SU-DHL-6 (cell line): ENCODE results near the gene BLM.

Experiments used
- H2AFZ ChIP-seq: fragments of 200-600 bp; sonication (generic); 2 replicates; pipeline ENCODE4 v1.6.1; 2014; ENCODE audit warnings: low read depth, mild to moderate bottlenecking, moderate library complexity, mixed read lengths, antibody characterized with exemption, low read length; ENCODE audit not compliant: severe bottlenecking
- H3F3A ChIP-seq: fragments of 200-600 bp; shearing (Covaris generic); 2 replicates; pipeline ENCODE4 v1.6.0; 2016; ENCODE audit warnings: antibody characterized with exemption, mild to moderate bottlenecking; ENCODE audit not compliant: insufficient read depth
- H3K27ac ChIP-seq: fragments of 200-600 bp; sonication (generic); 2 replicates; pipeline ENCODE4 v1.5.1; 2016; ENCODE audit warnings: low read depth, mild to moderate bottlenecking, low read length, moderate library complexity, mixed read lengths
- H3K27me3 ChIP-seq: fragments of 200-600 bp; sonication (generic), shearing (Covaris generic); 2 replicates; pipeline ENCODE4 v1.6.0; 2014; ENCODE audit warnings: mild to moderate bottlenecking, low read length
- H3K36me3 ChIP-seq: fragments of 200-600 bp; sonication (generic); 2 replicates; pipeline ENCODE4 v1.6.1; 2014; ENCODE audit warnings: mild to moderate bottlenecking, low read length, mixed read lengths
- H3K4me2 ChIP-seq: fragments of 300-600, 200-600 bp; shearing (Covaris generic), sonication (generic); 2 replicates; pipeline ENCODE4 v1.6.0; 2014; ENCODE audit warnings: low read length, low read depth, mild to moderate bottlenecking; ENCODE audit not compliant: poor library complexity, severe bottlenecking
- H3K4me3 ChIP-seq: fragments of 200-600 bp; sonication (generic); 2 replicates; pipeline ENCODE4 v1.5.1; 2014; ENCODE audit warnings: antibody characterized with exemption, low read length, mild to moderate bottlenecking, mixed read lengths; ENCODE audit not compliant: insufficient read depth, poor library complexity, severe bottlenecking
- H3K79me2 ChIP-seq: fragments of 200-600 bp; sonication (generic); 2 replicates; pipeline ENCODE4 v1.6.1; 2014; ENCODE audit warnings: mild to moderate bottlenecking, low read length, moderate library complexity; ENCODE audit not compliant: insufficient read depth
- H3K9ac ChIP-seq: fragments of 200-600 bp; sonication (generic); 2 replicates; pipeline ENCODE4 v1.7.0; 2014; ENCODE audit warnings: mild to moderate bottlenecking, low read length
- H3K9me2 ChIP-seq: fragments of 200-600 bp; sonication (generic); replicated peaks from 2 replicates; pipeline ENCODE4 v1.6.1; 2014; ENCODE audit warnings: low read length; ENCODE audit not compliant: insufficient read depth
- H3K9me3 ChIP-seq: fragments of 200-600 bp; sonication (generic); 2 replicates; pipeline ENCODE4 v1.6.1; 2014; ENCODE audit warnings: low read length, mixed read lengths; ENCODE audit not compliant: insufficient read depth
- H4K20me1 ChIP-seq: fragments of 200-600 bp; sonication (generic); 2 replicates; pipeline ENCODE4 v1.6.1; 2014; ENCODE audit warnings: low read depth, mild to moderate bottlenecking, antibody characterized with exemption, low read length, moderate library complexity, mixed read lengths
- CTCF ChIP-seq: fragments of 200-600 bp; sonication (generic); IDR thresholded peaks from one replicate; pipeline ENCODE4 v1.5.1; 2017; ENCODE audit warnings: antibody characterized with exemption, mild to moderate bottlenecking, low read length, moderate library complexity; ENCODE audit not compliant: insufficient read depth, poor library complexity, severe bottlenecking
- EZH2phosphoT487 ChIP-seq: fragments of 200-600 bp; sonication (generic), shearing (Covaris generic); conservative IDR thresholded peaks from 2 replicates; pipeline ENCODE4 v1.6.1; 2018; ENCODE audit warnings: mild to moderate bottlenecking, antibody characterized with exemption, low read length, moderate library complexity, mixed read lengths

The BLM gene

GRCh38 chr15:90674476-90674875, 42.7 kb upstream of the BLM start:
- H3K4me2 ChIP-seq, result no peak overlapping the region
- no peaks in the 10 kb centered on the region for H3K9me2 ChIP-seq
- H3K36me3 ChIP-seq, result no peaks in the 10 kb centered on the region
- H4K20me1 ChIP-seq, result no peaks in the 10 kb centered on the region; the same call in 1 of the 2 replicates
- H3K79me2 ChIP-seq, result no peaks in the 10 kb centered on the region
- H3K9me3 ChIP-seq, result no peaks in the 10 kb centered on the region
- no peaks in the 10 kb centered on the region for H3F3A ChIP-seq
- no peak overlapping the region for H2AFZ ChIP-seq
- H3K27me3 ChIP-seq, result no peaks in the 10 kb centered on the region
- no peak overlapping the region for H3K4me3 ChIP-seq
- TF ChIP-seq EZH2phosphoT487, result no peak
- TF ChIP-seq CTCF, result no peak
- no peak overlapping the region for H3K27ac ChIP-seq
- no peak overlapping the region for H3K9ac ChIP-seq

- no peak overlapping the region for H3K9ac ChIP-seq
- H3K9me2 ChIP-seq, result no peaks in the 10 kb centered on the region
- no peak overlapping the region for H2AFZ ChIP-seq
- no peak overlapping the region for H3K4me3 ChIP-seq
- no peaks in the 10 kb centered on the region for H3K27me3 ChIP-seq
- TF ChIP-seq EZH2phosphoT487 (no peak), CTCF (no peak)
- no peaks in the 10 kb centered on the region for H3F3A ChIP-seq
- H3K9me3 ChIP-seq, result no peaks in the 10 kb centered on the region
- no peaks in the 10 kb centered on the region for H3K36me3 ChIP-seq
- H3K27ac ChIP-seq, result no peak overlapping the region
- no peak overlapping the region for H3K4me2 ChIP-seq
- H4K20me1 ChIP-seq, result no peaks in the 10 kb centered on the region; the same call in 1 of the 2 replicates
- H3K79me2 ChIP-seq, result no peaks in the 10 kb centered on the region
These were observed 41.7 kb upstream of the BLM start for GRCh38 chr15:90675464-90675863.

GRCh38 chr15:90677807-90678790, 39.0 kb upstream of the BLM start:
- TF ChIP-seq EZH2phosphoT487, result no peak
- TF ChIP-seq CTCF, result no peak
- no peak overlapping the region for H3K9ac ChIP-seq
- H3K4me3 ChIP-seq, result no peak overlapping the region
- no peaks in the 10 kb centered on the region for H3K27me3 ChIP-seq
- H3K9me2 ChIP-seq, result no peaks in the 10 kb centered on the region
- H3K9me3 ChIP-seq, result no peaks in the 10 kb centered on the region
- no peak overlapping the region for H2AFZ ChIP-seq
- no peaks in the 10 kb centered on the region for H3F3A ChIP-seq
- H4K20me1 ChIP-seq, result no peaks in the 10 kb centered on the region
- no peaks in the 10 kb centered on the region for H3K36me3 ChIP-seq
- no peak overlapping the region for H3K4me2 ChIP-seq
- H3K79me2 ChIP-seq, result no peaks in the 10 kb centered on the region
- no peak overlapping the region for H3K27ac ChIP-seq
